ENCODE results near the gene HMGN2. TPM values are rescaled to one million over a fixed set of nuclear protein-coding genes. Genes with fewer than 3 reads are reported as not detected.

Gene HMGN2
- total and polyA plus RNA-seq, 10 of the 15 experiments (the other 5 are each of a cell fraction or from before 2014, with no cell fraction given), result 249 to 2,682 (median 694) TPM

- Histone ChIP-seq H3K9me3 (replicated peaks; ENCODE audit: control insufficient read depth, insufficient read depth, low read length) (no peaks in the 10 kb centered on the region), H2AFZ (ENCODE audit: control insufficient read depth, low read depth, low read length) (no peak overlapping the region), H3K4me1 (ENCODE audit: control insufficient read depth, insufficient read depth, low read length) (no peaks in the 10 kb centered on the region), H3K27ac (ENCODE audit: control insufficient read depth, insufficient read depth) (no peak overlapping the region), H3K4me3 (no peak overlapping the region), H3K27me3 (replicated peaks in 1 of 2; ENCODE audit: control insufficient read depth in 2 of 2, insufficient read depth in 2 of 2, low read length in 1 of 2) (no peaks in the 10 kb centered on the region), H3K79me2 (ENCODE audit: control insufficient read depth, insufficient read depth, low read length) (no peaks in the 10 kb centered on the region), H3K4me2 (ENCODE audit: control insufficient read depth, insufficient read depth) (no peak overlapping the region), H4K20me1 (ENCODE audit: control insufficient read depth, insufficient read depth) (no peaks in the 10 kb centered on the region), H3K9ac (ENCODE audit: control insufficient read depth, insufficient read depth, low read length) (no peak overlapping the region), H3K36me3 (ENCODE audit: control insufficient read depth in 2 of 2, insufficient read depth in 2 of 2, low read length in 1 of 2) (peaks cover 2 to 23% of the 10 kb centered on the region in 2 experiments)
- SMC1A ChIA-PET (ENCODE audit: uncharacterized antibody, unreplicated experiment), result interaction anchor here (0.7 kb wide), 1 partner anchor 83 kb away, joined by 3 read pairs; no protein-coding TSS in a partner anchor
- in situ Hi-C loops (cut with MboI) (no loop called here), intact Hi-C loops (cut with micrococcal nuclease; ENCODE audit: unreplicated experiment) (no loop called here)
- ATAC-seq (no peak), DNase-seq (ENCODE audit: low read depth, low spot score) (no peak), FAIRE-seq (no peak)
- POLR2A ChIA-PET, result no interaction called here
- no TSS peak for BruUV-seq (replicated peaks)
- no peak for TF ChIP-seq NBN (IDR thresholded peaks at IDR 0.05)
- TF ChIP-seq SREBF2 (IDR thresholded peaks at IDR 0.05; ENCODE audit: low read length), result no peak
- no peak for TF ChIP-seq STAT3 (IDR thresholded peaks at IDR 0.05; ENCODE audit: low read depth, low read length)
- no peak for TF ChIP-seq KAT2A (conservative IDR thresholded peaks at IDR 0.05; ENCODE audit: control insufficient read depth, low read depth, low read length)
- TF ChIP-seq SIN3A (IDR thresholded peaks at IDR 0.05; ENCODE audit: low read depth, low read length), result no peak
- TF ChIP-seq MXI1 (IDR thresholded peaks at IDR 0.05; ENCODE audit: low read depth, low read length), result no peak
- RAD21 ChIA-PET (ENCODE audit: unreplicated experiment), result no interaction called here
- CTCF ChIA-PET, result interaction anchor here (0.7 to 1.8 kb wide), 2 partner anchors 23 to 101 kb away, joined by 3 to 6 read pairs; no protein-coding TSS in a partner anchor
- 94% methylated on average over 2 of the region's 2 CpGs for WGBS (ENCODE audit: insufficient coverage, insufficient replicate concordance, low lambda C conversion rate, missing lambda C conversion rate)
These were observed 32.0 kb upstream of the HMGN2 start for GRCh38 chr1:26440259-26440658.

- Histone ChIP-seq H2AFZ (ENCODE audit: control insufficient read depth, low read depth, low read length) (no peak overlapping the region), H3K9ac (ENCODE audit: control insufficient read depth, insufficient read depth, low read length) (no peak overlapping the region), H3K79me2 (ENCODE audit: control insufficient read depth, insufficient read depth, low read length) (no peaks in the 10 kb centered on the region), H3K27me3 (replicated peaks in 1 of 2; ENCODE audit: control insufficient read depth in 2 of 2, insufficient read depth in 2 of 2, low read length in 1 of 2) (no peaks in the 10 kb centered on the region), H3K9me3 (replicated peaks; ENCODE audit: control insufficient read depth, insufficient read depth, low read length) (no peaks in the 10 kb centered on the region), H3K4me2 (ENCODE audit: control insufficient read depth, insufficient read depth) (no peak overlapping the region), H3K36me3 (ENCODE audit: control insufficient read depth in 2 of 2, insufficient read depth in 2 of 2, low read length in 1 of 2) (peaks cover 3 to 13% of the 10 kb centered on the region in 2 experiments), H3K27ac (ENCODE audit: control insufficient read depth, insufficient read depth) (no peak overlapping the region), H4K20me1 (ENCODE audit: control insufficient read depth, insufficient read depth) (no peaks in the 10 kb centered on the region), H3K4me3 (no peak overlapping the region), H3K4me1 (ENCODE audit: control insufficient read depth, insufficient read depth, low read length) (no peaks in the 10 kb centered on the region)
- ATAC-seq, result no peak
- ChIA-PET CTCF (interaction anchor here (0.5 to 1.5 kb wide), 2 partner anchors 20 to 30 kb away, joined by 3 to 4 read pairs; no protein-coding TSS in a partner anchor), RAD21 (ENCODE audit: unreplicated experiment) (no interaction called here), POLR2A (no interaction called here), SMC1A (ENCODE audit: uncharacterized antibody, unreplicated experiment) (interaction anchor here (1.0 kb wide), 1 partner anchor 20 kb away, joined by 3 read pairs; no protein-coding TSS in a partner anchor)
- no peak for FAIRE-seq
- intact Hi-C loops (cut with micrococcal nuclease; ENCODE audit: unreplicated experiment), result no loop called here
- in situ Hi-C loops (cut with MboI), result no loop called here
- WGBS (ENCODE audit: insufficient coverage, insufficient replicate concordance, low lambda C conversion rate, missing lambda C conversion rate), result 83% methylated on average over 3 of the region's 3 CpGs
- DNase-seq (ENCODE audit: low read depth, low spot score), result no peak
- BruUV-seq (replicated peaks), result no TSS peak
- TF ChIP-seq NFXL1 (IDR thresholded peaks at IDR 0.05; ENCODE audit: borderline replicate concordance), result no peak
- no peak for TF ChIP-seq RAD21 (IDR thresholded peaks at IDR 0.05; ENCODE audit: insufficient read depth, low read depth, low read length)
- TF ChIP-seq CEBPZ (IDR thresholded peaks at IDR 0.05; ENCODE audit: low read depth, low read length), result no peak
- TF ChIP-seq NR2C2 (IDR thresholded peaks at IDR 0.05; ENCODE audit: borderline replicate concordance, control insufficient read depth, insufficient read length, low read depth), result no peak
- TF ChIP-seq PRDM15 (CRISPR knock-in tag; IDR thresholded peaks at IDR 0.05), result no peak
These were observed 22.4 kb upstream of the HMGN2 start for GRCh38 chr1:26449868-26450267.
